HG03039 (cell line): ENCODE results near the gene SCNN1B.
"Not testable (repeated sequence)": the region's sequence is repeated elsewhere in the genome, so short reads cannot be mapped to it uniquely, and the experiment has no call there.

Source experiments
- ATAC-seq: cut with Tn5 transposase; IDR thresholded peaks from one replicate; pipeline ENCODE4 v1.9.1; 2021; ENCODE audit warnings: mild to moderate bottlenecking, moderate library complexity; ENCODE audit not compliant: unreplicated experiment

Gene SCNN1B

GRCh38 chr16:23378921-23379320 lies 76.8 kb downstream of the SCNN1B start:
- ATAC-seq, result no peak

- no peak for ATAC-seq
These were observed 77.6 kb downstream of the SCNN1B start for GRCh38 chr16:23379707-23380106.

GRCh38 chr16:23380501-23380951 lies 78.4 kb downstream of the SCNN1B start:
- ATAC-seq, result no peak

GRCh38 chr16:23381702-23382101 lies 79.6 kb downstream of the SCNN1B start:
- ATAC-seq, result not testable (repeated sequence)

GRCh38 chr16:23382279-23382678 lies 80.2 kb downstream of the SCNN1B start:
- ATAC-seq, result no peak

- no peak for ATAC-seq
These were observed 81.8 kb downstream of the SCNN1B start for GRCh38 chr16:23383881-23384280.

GRCh38 chr16:23384878-23385277 lies 82.8 kb downstream of the SCNN1B start:
- no peak for ATAC-seq

- ATAC-seq, result no peak
These were observed 83.3 kb downstream of the SCNN1B start for GRCh38 chr16:23385441-23385840.

GRCh38 chr16:23387666-23388065 lies 85.6 kb downstream of the SCNN1B start:
- no peak for ATAC-seq

- ATAC-seq, result no peak
These were observed 86.7 kb downstream of the SCNN1B start for GRCh38 chr16:23388786-23389185.

GRCh38 chr16:23389201-23389600 lies 87.1 kb downstream of the SCNN1B start:
- ATAC-seq, result no peak

GRCh38 chr16:23389936-23390335 lies 87.8 kb downstream of the SCNN1B start:
- ATAC-seq, result not testable (repeated sequence)

GRCh38 chr16:23391381-23392222 lies 89.5 kb downstream of the SCNN1B start:
- ATAC-seq, result no peak

- no peak for ATAC-seq
These were observed 90.1 kb downstream of the SCNN1B start for GRCh38 chr16:23392223-23392600.

- no peak for ATAC-seq
These were observed 92.2 kb downstream of the SCNN1B start for GRCh38 chr16:23394141-23394831.

- no peak for ATAC-seq
These were observed 93.6 kb downstream of the SCNN1B start for GRCh38 chr16:23395732-23396131.

GRCh38 chr16:23397464-23397863 lies 95.4 kb downstream of the SCNN1B start:
- ATAC-seq, result no peak

GRCh38 chr16:23398987-23399805 lies 97.1 kb downstream of the SCNN1B start:
- no peak for ATAC-seq

- ATAC-seq, result not testable (repeated sequence)
These were observed 98.3 kb downstream of the SCNN1B start for GRCh38 chr16:23400447-23400846.

- ATAC-seq, result no peak
These were observed 99.0 kb downstream of the SCNN1B start for GRCh38 chr16:23401139-23401538.

GRCh38 chr16:23402100-23402499 lies 100.0 kb downstream of the SCNN1B start:
- ATAC-seq, result no peak
